ENCODE measurements around the gene EHD1.
A peak's percentile ranks its signal among the peaks of the same experiment; 100 is the strongest.

EHD1 gene

DNA sequence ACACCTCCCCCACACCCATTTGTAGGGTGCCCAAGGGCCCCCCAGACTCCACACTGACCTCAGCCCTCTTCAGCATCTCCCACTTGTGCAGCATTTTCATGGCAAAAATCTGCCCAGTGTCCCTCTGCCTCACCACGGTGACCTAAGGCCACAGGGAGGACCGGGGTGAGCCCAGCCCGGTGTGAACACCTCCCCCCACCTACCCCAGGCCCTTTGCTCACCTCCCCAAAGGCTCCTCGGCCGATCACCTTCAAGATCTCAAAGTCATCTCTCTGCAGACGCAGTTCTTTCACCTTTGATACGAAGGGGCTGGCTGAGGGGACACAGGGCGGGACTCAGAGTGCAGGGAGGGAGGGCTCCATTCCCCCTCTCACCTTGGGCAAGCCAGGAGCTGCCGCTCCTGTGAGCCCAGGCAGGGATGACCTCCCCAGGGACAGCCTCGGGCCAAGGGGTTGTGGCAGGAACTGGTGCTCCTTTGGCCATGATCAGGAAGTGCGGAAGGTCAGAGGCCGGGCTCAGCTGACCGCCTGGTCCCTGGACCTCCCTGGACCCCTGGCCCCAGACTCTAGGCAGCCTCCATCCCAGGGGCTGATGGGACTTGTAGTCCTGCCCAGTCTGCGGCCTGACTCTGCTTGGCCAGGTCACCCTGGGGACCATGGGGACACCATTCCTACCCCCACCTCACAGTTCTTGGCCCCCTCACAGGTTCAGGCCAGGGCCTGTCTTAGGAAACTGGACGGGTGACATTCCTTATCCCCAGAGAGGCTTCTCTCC, 36.6 kb downstream of the EHD1 start:
- peak; percentile 12 for DNase-seq (ENCODE audit: low spot score)
- POLR2A ChIA-PET (ENCODE audit: low non-redundant PET): no interaction called here
- TF ChIP-seq, protein P1, sequence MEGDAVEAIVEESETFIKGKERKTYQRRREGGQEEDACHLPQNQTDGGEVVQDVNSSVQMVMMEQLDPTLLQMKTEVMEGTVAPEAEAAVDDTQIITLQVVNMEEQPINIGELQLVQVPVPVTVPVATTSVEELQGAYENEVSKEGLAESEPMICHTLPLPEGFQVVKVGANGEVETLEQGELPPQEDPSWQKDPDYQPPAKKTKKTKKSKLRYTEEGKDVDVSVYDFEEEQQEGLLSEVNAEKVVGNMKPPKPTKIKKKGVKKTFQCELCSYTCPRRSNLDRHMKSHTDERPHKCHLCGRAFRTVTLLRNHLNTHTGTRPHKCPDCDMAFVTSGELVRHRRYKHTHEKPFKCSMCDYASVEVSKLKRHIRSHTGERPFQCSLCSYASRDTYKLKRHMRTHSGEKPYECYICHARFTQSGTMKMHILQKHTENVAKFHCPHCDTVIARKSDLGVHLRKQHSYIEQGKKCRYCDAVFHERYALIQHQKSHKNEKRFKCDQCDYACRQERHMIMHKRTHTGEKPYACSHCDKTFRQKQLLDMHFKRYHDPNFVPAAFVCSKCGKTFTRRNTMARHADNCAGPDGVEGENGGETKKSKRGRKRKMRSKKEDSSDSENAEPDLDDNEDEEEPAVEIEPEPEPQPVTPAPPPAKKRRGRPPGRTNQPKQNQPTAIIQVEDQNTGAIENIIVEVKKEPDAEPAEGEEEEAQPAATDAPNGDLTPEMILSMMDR (conservative IDR thresholded peaks at IDR 0.05; ENCODE audit: low read depth): no peak
- CTCF ChIA-PET: interaction anchor here (0.7 to 1.3 kb wide), 3 partner anchors 27 to 46 kb away, joined by 4 to 7 read pairs (median 5); no protein-coding TSS in a partner anchor
- H3K27ac ChIP-seq: peak overlapping the region; percentile 99

GRCh38 chr11:64839887-64840782, 38.3 kb downstream of the EHD1 start:
- DNase-seq (ENCODE audit: low spot score): no peak
- ChIA-PET POLR2A (ENCODE audit: low non-redundant PET) (no interaction called here), CTCF (interaction anchor here (0.5 kb wide), 1 partner anchor 115 kb away, joined by 8 read pairs; no protein-coding TSS in a partner anchor)
- TF ChIP-seq, protein P1 (conservative IDR thresholded peaks at IDR 0.05; ENCODE audit: low read depth): no peak
- H3K27ac ChIP-seq: peak overlapping the region; percentile 99

GRCh38 chr11:64839335-64839734, 39.1 kb downstream of the EHD1 start:
- no peak for DNase-seq (ENCODE audit: low spot score)
- peak overlapping the region; percentile 99 for H3K27ac ChIP-seq
- ChIA-PET POLR2A (ENCODE audit: low non-redundant PET) (no interaction called here), CTCF (interaction anchor here (0.5 kb wide), 1 partner anchor 116 kb away, joined by 8 read pairs; no protein-coding TSS in a partner anchor)
- TF ChIP-seq, protein P1 (conservative IDR thresholded peaks at IDR 0.05; ENCODE audit: low read depth): no peak

- ChIA-PET POLR2A (ENCODE audit: low non-redundant PET) (no interaction called here), CTCF (no interaction called here)
- peak overlapping the region; percentile 99 for H3K27ac ChIP-seq
- no peak for DNase-seq (ENCODE audit: low spot score)
- TF ChIP-seq, protein P1 (conservative IDR thresholded peaks at IDR 0.05; ENCODE audit: low read depth): no peak
Measured at GRCh38 chr11:64838600-64839334, 39.7 kb downstream of the EHD1 start.

- CTCF ChIA-PET: no interaction called here
- no peak for DNase-seq (ENCODE audit: low spot score)
- TF ChIP-seq, protein P1 (conservative IDR thresholded peaks at IDR 0.05; ENCODE audit: low read depth): no peak
- peak overlapping the region; percentile 99 for H3K27ac ChIP-seq
- POLR2A ChIA-PET (ENCODE audit: low non-redundant PET): no interaction called here
Measured at GRCh38 chr11:64837887-64838351, 40.5 kb downstream of the EHD1 start.
